ENCODE results near the gene COX6A2. TPM values are rescaled to one million over a fixed set of nuclear protein-coding genes. Genes with fewer than 3 reads are reported as not detected.

The COX6A2 gene
- total and polyA plus RNA-seq, 4 donors: 0.84 to 36.7 (median 8.0) TPM; not detected in 1

GRCh38 chr16:31470615-31471014, 42.5 kb upstream of the COX6A2 start:
- peaks cover 5 to 15% (median 10%) of the 10 kb centered on the region in 4 donors for H3K4me1 ChIP-seq (ENCODE audit: control insufficient read depth in 4 of 4, insufficient read depth in 4 of 4, low read length in 3 of 4)
- H3K9me3 ChIP-seq (ENCODE audit: control insufficient read depth in 4 of 4, low read length in 3 of 4): no peaks in the 10 kb centered on the region
- peaks cover 0 to 16% (median 2%) of the 10 kb centered on the region in 4 donors for H3K36me3 ChIP-seq (ENCODE audit: control insufficient read depth in 4 of 4, insufficient read depth in 3 of 4, low read depth in 1 of 4, low read length in 3 of 4)
- TF ChIP-seq SP1 (IDR thresholded peaks at IDR 0.05) (no peak), RXRA (IDR thresholded peaks at IDR 0.05) (no peak), EGR1 (IDR thresholded peaks at IDR 0.05; ENCODE audit: low read depth in 2 of 2) (no peak), TAF1 (conservative IDR thresholded peaks at IDR 0.05) (no peak), FOXA1 (IDR thresholded peaks at IDR 0.05) (no peak), YY1 (IDR thresholded peaks at IDR 0.05) (no peak)
- TF ChIP-seq, protein P1, sequence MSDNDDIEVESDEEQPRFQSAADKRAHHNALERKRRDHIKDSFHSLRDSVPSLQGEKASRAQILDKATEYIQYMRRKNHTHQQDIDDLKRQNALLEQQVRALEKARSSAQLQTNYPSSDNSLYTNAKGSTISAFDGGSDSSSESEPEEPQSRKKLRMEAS (IDR thresholded peaks at IDR 0.05): no peak
- H3K4me3 ChIP-seq (ENCODE audit: low read depth in 1 of 3, low read length in 3 of 3): no peak overlapping the region
- H3K9ac ChIP-seq (ENCODE audit: low read depth in 1 of 2, low read length in 2 of 2): no peak overlapping the region
- DNase-seq (ENCODE audit: low spot score): no peak
- WGBS: 87% methylated on average over 3 of the region's 3 CpGs
- no peaks in the 10 kb centered on the region for H3K27me3 ChIP-seq (ENCODE audit: control insufficient read depth in 4 of 4, insufficient read depth in 4 of 4, low read length in 3 of 4)
- H3K27ac ChIP-seq (ENCODE audit: low read depth in 1 of 2, low read length in 2 of 2): no peak overlapping the region

DNA sequence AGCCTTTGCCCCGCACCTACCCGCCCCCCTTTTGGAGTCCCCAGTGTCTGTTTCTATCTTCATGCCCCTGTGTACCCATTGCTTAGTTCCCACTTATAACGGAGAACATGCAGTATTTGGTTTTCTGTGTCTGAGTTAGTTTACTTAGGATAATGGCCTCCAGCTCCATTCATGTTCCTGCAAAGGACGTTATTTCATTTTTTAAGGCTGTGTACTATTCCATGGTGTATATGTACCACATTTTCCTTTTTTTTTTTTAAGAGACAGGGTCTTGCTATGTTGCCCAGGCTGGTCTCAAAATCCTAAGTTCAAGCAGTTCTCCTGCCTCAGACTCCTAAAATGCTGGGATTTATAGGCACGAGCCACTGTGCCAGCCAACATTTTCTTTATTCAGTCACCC, 39.7 kb upstream of the COX6A2 start:
- peaks cover 8 to 18% (median 11%) of the 10 kb centered on the region in 4 donors for H3K4me1 ChIP-seq (ENCODE audit: control insufficient read depth in 4 of 4, insufficient read depth in 4 of 4, low read length in 3 of 4)
- peaks cover 0 to 23% (median 3%) of the 10 kb centered on the region in 4 donors for H3K36me3 ChIP-seq (ENCODE audit: control insufficient read depth in 4 of 4, insufficient read depth in 3 of 4, low read depth in 1 of 4, low read length in 3 of 4)
- H3K27ac ChIP-seq (ENCODE audit: low read depth in 1 of 2, low read length in 2 of 2): no peak overlapping the region
- no peak overlapping the region for H3K9ac ChIP-seq (ENCODE audit: low read depth in 1 of 2, low read length in 2 of 2)
- TF ChIP-seq, protein P2, sequence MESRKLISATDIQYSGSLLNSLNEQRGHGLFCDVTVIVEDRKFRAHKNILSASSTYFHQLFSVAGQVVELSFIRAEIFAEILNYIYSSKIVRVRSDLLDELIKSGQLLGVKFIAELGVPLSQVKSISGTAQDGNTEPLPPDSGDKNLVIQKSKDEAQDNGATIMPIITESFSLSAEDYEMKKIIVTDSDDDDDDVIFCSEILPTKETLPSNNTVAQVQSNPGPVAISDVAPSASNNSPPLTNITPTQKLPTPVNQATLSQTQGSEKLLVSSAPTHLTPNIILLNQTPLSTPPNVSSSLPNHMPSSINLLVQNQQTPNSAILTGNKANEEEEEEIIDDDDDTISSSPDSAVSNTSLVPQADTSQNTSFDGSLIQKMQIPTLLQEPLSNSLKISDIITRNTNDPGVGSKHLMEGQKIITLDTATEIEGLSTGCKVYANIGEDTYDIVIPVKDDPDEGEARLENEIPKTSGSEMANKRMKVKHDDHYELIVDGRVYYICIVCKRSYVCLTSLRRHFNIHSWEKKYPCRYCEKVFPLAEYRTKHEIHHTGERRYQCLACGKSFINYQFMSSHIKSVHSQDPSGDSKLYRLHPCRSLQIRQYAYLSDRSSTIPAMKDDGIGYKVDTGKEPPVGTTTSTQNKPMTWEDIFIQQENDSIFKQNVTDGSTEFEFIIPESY (IDR thresholded peaks at IDR 0.05): no peak
- TF ChIP-seq ATF3 (IDR thresholded peaks at IDR 0.05) (no peak), YY1 (IDR thresholded peaks at IDR 0.05) (no peak), GABPA (IDR thresholded peaks at IDR 0.05 in 1 of 2, conservative IDR thresholded peaks at IDR 0.05 in 1 of 2) (no peak), HNF4A (conservative IDR thresholded peaks at IDR 0.05) (no peak), FOXA2 (IDR thresholded peaks at IDR 0.05) (no peak), REST (IDR thresholded peaks at IDR 0.05) (no peak), HNF4G (IDR thresholded peaks at IDR 0.05) (no peak), EGR1 (IDR thresholded peaks at IDR 0.05; ENCODE audit: low read depth in 2 of 2) (no peak), NR2F2 (IDR thresholded peaks at IDR 0.05) (no peak)
- TF ChIP-seq, protein P1 (IDR thresholded peaks at IDR 0.05): no peak
- TF ChIP-seq, protein P3, sequence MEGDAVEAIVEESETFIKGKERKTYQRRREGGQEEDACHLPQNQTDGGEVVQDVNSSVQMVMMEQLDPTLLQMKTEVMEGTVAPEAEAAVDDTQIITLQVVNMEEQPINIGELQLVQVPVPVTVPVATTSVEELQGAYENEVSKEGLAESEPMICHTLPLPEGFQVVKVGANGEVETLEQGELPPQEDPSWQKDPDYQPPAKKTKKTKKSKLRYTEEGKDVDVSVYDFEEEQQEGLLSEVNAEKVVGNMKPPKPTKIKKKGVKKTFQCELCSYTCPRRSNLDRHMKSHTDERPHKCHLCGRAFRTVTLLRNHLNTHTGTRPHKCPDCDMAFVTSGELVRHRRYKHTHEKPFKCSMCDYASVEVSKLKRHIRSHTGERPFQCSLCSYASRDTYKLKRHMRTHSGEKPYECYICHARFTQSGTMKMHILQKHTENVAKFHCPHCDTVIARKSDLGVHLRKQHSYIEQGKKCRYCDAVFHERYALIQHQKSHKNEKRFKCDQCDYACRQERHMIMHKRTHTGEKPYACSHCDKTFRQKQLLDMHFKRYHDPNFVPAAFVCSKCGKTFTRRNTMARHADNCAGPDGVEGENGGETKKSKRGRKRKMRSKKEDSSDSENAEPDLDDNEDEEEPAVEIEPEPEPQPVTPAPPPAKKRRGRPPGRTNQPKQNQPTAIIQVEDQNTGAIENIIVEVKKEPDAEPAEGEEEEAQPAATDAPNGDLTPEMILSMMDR (IDR thresholded peaks at IDR 0.05; ENCODE audit: low read depth, low read length, missing input control): no peak
- DNase-seq (ENCODE audit: low spot score): no peak
- WGBS: 95% methylated on average over 5 of the region's 5 CpGs
- H3K27me3 ChIP-seq (ENCODE audit: control insufficient read depth in 4 of 4, insufficient read depth in 4 of 4, low read length in 3 of 4): no peaks in the 10 kb centered on the region
- no peak overlapping the region for H3K4me3 ChIP-seq (ENCODE audit: low read depth in 1 of 3, low read length in 3 of 3)
- H3K9me3 ChIP-seq (ENCODE audit: control insufficient read depth in 4 of 4, low read length in 3 of 4): no peaks in the 10 kb centered on the region

All from liver (tissue), 9 donors.